ENCODE results near the gene PPP1R7. TPM values are rescaled to one million over a fixed set of nuclear protein-coding genes. Genes with fewer than 3 reads are reported as not detected.

PPP1R7 gene
- total and polyA plus RNA-seq, 9 of the 15 experiments (the other 6 are each of a cell fraction or from before 2014, with no cell fraction given) = 37.5 to 75.0 (median 50.5) TPM

GRCh38 chr2:241156971-241157441 is 6.7 kb downstream of the PPP1R7 start:
- intact Hi-C loops (cut with micrococcal nuclease) (no loop called here), in situ Hi-C loops (cut with MboI) (no loop called here)
- DNase-seq (ENCODE audit: extremely low read depth in 1 of 4, low spot score in 3 of 4) (no peak), FAIRE-seq (no peak), ATAC-seq (no peak; the same call in 2 of the 3 replicates)
- 51% methylated on average over 2 of the region's 5 CpGs for WGBS (ENCODE audit: insufficient coverage, low coverage, missing lambda C conversion rate)
- no peak overlapping the region for H3K4me2 ChIP-seq (ENCODE audit: insufficient read depth, low read length)
- no peak overlapping the region for H3K9ac ChIP-seq (ENCODE audit: insufficient read depth in 1 of 2, low read depth in 2 of 2, low read length in 2 of 2)
- peaks cover 5% of the 10 kb centered on the region; the same call in 1 of the 2 replicates for H4K20me1 ChIP-seq (replicated peaks; ENCODE audit: control insufficient read depth, insufficient read depth, low read length)
- H3K27me3 ChIP-seq (ENCODE audit: control insufficient read depth in 2 of 2, insufficient read depth in 2 of 2, low read length in 2 of 2) = no peaks in the 10 kb centered on the region
- no peaks in the 10 kb centered on the region for H3K9me1 ChIP-seq (ENCODE audit: control insufficient read depth, insufficient read depth, low read length)
- no peaks in the 10 kb centered on the region for H3K9me3 ChIP-seq (replicated peaks; ENCODE audit: control insufficient read depth, insufficient read depth, low read depth, low read length)
- BruUV-seq (replicated peaks) = no TSS peak
- no peak overlapping the region for H2AFZ ChIP-seq (ENCODE audit: low read depth, low read length)
- TF ChIP-seq SPI1 (IDR thresholded peaks at IDR 0.05; ENCODE audit: borderline replicate concordance, low read depth, low read length) (peak; percentile 96), SMAD3 (CRISPR knock-in tag; conservative IDR thresholded peaks at IDR 0.05) (no peak)
- ChIA-PET CTCF (ENCODE audit: low intra/inter-chr PET ratio) (no interaction called here), POLR2A (no interaction called here)
- H3K27ac ChIP-seq (ENCODE audit: extremely low read depth, low read depth, low read length) = no peak overlapping the region
- no peak overlapping the region for H3K4me3 ChIP-seq
- peaks cover 48% of the 10 kb centered on the region; the same call in 2 of the 3 replicates for H3K36me3 ChIP-seq (ENCODE audit: control insufficient read depth, insufficient read depth, low read length)
- peaks cover 3% of the 10 kb centered on the region; the same call in 1 of the 3 replicates for H3K79me2 ChIP-seq (ENCODE audit: control insufficient read depth, insufficient read depth, low read length)
- H3K4me1 ChIP-seq (replicated peaks in 1 of 2; ENCODE audit: control insufficient read depth in 2 of 2, insufficient read depth in 2 of 2, low read length in 2 of 2) = no peaks in the 10 kb centered on the region

GRCh38 chr2:241157841-241158545 is 7.7 kb downstream of the PPP1R7 start:
- H3K79me2 ChIP-seq (ENCODE audit: control insufficient read depth, insufficient read depth, low read length) = no peaks in the 10 kb centered on the region
- intact Hi-C loops (cut with micrococcal nuclease) (no loop called here), in situ Hi-C loops (cut with MboI) (no loop called here)
- no peaks in the 10 kb centered on the region for H3K4me1 ChIP-seq (replicated peaks in 1 of 2; ENCODE audit: control insufficient read depth in 2 of 2, insufficient read depth in 2 of 2, low read length in 2 of 2)
- no peak overlapping the region for H2AFZ ChIP-seq (ENCODE audit: low read depth, low read length)
- no peak overlapping the region for H3K4me2 ChIP-seq (ENCODE audit: insufficient read depth, low read length)
- peaks cover 46% of the 10 kb centered on the region; the same call in 2 of the 3 replicates for H3K36me3 ChIP-seq (ENCODE audit: control insufficient read depth, insufficient read depth, low read length)
- ATAC-seq (no peak), DNase-seq (ENCODE audit: extremely low read depth in 1 of 4, low spot score in 3 of 4) (no peak), FAIRE-seq (no peak)
- 81% methylated on average over 9 of the region's 9 CpGs for WGBS (ENCODE audit: insufficient coverage, low coverage, missing lambda C conversion rate)
- H3K27ac ChIP-seq (ENCODE audit: extremely low read depth, low read depth, low read length) = no peak overlapping the region
- H4K20me1 ChIP-seq (replicated peaks; ENCODE audit: control insufficient read depth, insufficient read depth, low read length) = peaks cover 5% of the 10 kb centered on the region; the same call in 1 of the 2 replicates
- no peak overlapping the region for H3K9ac ChIP-seq (ENCODE audit: insufficient read depth in 1 of 2, low read depth in 2 of 2, low read length in 2 of 2)
- H3K9me3 ChIP-seq (replicated peaks; ENCODE audit: control insufficient read depth, insufficient read depth, low read depth, low read length) = no peaks in the 10 kb centered on the region
- no TSS peak for BruUV-seq (replicated peaks)
- TF ChIP-seq SIRT6 (IDR thresholded peaks at IDR 0.05; ENCODE audit: low read depth, low read length) = no peak
- TF ChIP-seq FOSL1 (tag; conservative IDR thresholded peaks at IDR 0.05) = peak; percentile 61
- TF ChIP-seq BCOR (IDR thresholded peaks at IDR 0.05) = no peak
- no peak for TF ChIP-seq HMGN3 (IDR thresholded peaks at IDR 0.05; ENCODE audit: borderline replicate concordance, extremely low read depth, insufficient read length, low read depth, low read length)
- TF ChIP-seq CCNT2 (IDR thresholded peaks at IDR 0.05; ENCODE audit: borderline replicate concordance, extremely low read depth, insufficient read length, low read depth, low read length) = no peak
- no peak for TF ChIP-seq BMI1 (IDR thresholded peaks at IDR 0.05; ENCODE audit: low read length)
- TF ChIP-seq ILF3 (IDR thresholded peaks at IDR 0.05; ENCODE audit: borderline replicate concordance) = no peak
- POLR2A ChIA-PET = interaction anchor here (0.6 kb wide), 1 partner anchor 506 kb away, joined by 3 read pairs; no protein-coding TSS in a partner anchor
- H3K27me3 ChIP-seq (ENCODE audit: control insufficient read depth in 2 of 2, insufficient read depth in 2 of 2, low read length in 2 of 2) = no peaks in the 10 kb centered on the region
- no peak overlapping the region for H3K4me3 ChIP-seq
- CTCF ChIA-PET (ENCODE audit: low intra/inter-chr PET ratio) = no interaction called here
- no peaks in the 10 kb centered on the region for H3K9me1 ChIP-seq (ENCODE audit: control insufficient read depth, insufficient read depth, low read length)

All from K562 (cell line).